Measurements from ENCODE around the gene KLRG1.

DNA sequence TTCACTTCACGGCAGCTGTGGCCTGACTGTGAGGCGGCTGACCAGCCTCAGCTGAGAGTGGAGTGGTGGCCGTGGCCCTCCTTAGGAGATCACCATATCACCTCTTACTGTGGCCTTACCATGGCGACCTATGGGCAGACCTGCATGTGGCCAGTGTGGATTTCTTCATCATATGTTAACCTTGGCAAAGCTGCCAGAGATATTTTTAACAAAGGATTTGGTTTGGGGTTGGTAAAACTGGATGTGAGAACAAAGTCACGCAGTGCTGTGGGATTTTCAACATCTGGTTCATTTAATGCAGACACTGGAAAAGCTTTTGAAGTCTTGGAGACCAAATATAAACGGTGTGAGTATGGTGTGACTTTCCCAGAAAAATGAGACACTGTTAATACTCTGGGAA lies 46.9 kb downstream of the KLRG1 start:
- TF ChIP-seq, protein P1, sequence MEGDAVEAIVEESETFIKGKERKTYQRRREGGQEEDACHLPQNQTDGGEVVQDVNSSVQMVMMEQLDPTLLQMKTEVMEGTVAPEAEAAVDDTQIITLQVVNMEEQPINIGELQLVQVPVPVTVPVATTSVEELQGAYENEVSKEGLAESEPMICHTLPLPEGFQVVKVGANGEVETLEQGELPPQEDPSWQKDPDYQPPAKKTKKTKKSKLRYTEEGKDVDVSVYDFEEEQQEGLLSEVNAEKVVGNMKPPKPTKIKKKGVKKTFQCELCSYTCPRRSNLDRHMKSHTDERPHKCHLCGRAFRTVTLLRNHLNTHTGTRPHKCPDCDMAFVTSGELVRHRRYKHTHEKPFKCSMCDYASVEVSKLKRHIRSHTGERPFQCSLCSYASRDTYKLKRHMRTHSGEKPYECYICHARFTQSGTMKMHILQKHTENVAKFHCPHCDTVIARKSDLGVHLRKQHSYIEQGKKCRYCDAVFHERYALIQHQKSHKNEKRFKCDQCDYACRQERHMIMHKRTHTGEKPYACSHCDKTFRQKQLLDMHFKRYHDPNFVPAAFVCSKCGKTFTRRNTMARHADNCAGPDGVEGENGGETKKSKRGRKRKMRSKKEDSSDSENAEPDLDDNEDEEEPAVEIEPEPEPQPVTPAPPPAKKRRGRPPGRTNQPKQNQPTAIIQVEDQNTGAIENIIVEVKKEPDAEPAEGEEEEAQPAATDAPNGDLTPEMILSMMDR (IDR thresholded peaks at IDR 0.05), result no peak
- TF ChIP-seq EZH2 (IDR thresholded peaks at IDR 0.05; ENCODE audit: borderline replicate concordance, insufficient read depth, low read depth, low read length, poor library complexity, severe bottlenecking), result no peak
